ENCODE results near the gene TYW1.
A peak's percentile ranks its signal among the peaks of the same experiment; 100 is the strongest.
"Not testable (repeated sequence)": the region's sequence is repeated elsewhere in the genome, so short reads cannot be mapped to it uniquely, and the experiment has no call there.

TYW1 gene

GRCh38 chr7:67036432-67037395 lies 40.1 kb downstream of the TYW1 start:
- H3K14ac ChIP-seq (ENCODE audit: low read length in 2 of 2); H4K8ac ChIP-seq (ENCODE audit: low read length); H2BK12ac ChIP-seq (ENCODE audit: low read length in 2 of 2); H3K4me1 ChIP-seq (ENCODE audit: control insufficient read depth, insufficient read depth, low read depth, low read length); H3K4me2 ChIP-seq (ENCODE audit: low read length, poor library complexity, severe bottlenecking); H3K27me3 ChIP-seq (ENCODE audit: control insufficient read depth in 1 of 2, insufficient read depth in 1 of 2, low read length in 2 of 2); H2BK120ac ChIP-seq (ENCODE audit: low read depth, low read length); H3K9ac ChIP-seq (ENCODE audit: low read length); H3K27ac ChIP-seq (ENCODE audit: low read length, poor library complexity, severe bottlenecking); H3K23ac ChIP-seq (ENCODE audit: low read length in 2 of 2); H2BK5ac ChIP-seq (ENCODE audit: low read depth, low read length, poor library complexity, severe bottlenecking); H2BK15ac ChIP-seq (ENCODE audit: low read depth, poor library complexity, severe bottlenecking); H3K4ac ChIP-seq (ENCODE audit: low read depth in 1 of 2, low read length in 2 of 2); H2AFZ ChIP-seq (ENCODE audit: low read depth, low read length); H2AK5ac ChIP-seq (ENCODE audit: low read length, severe bottlenecking); H3K9me3 ChIP-seq (ENCODE audit: control insufficient read depth, low read length); DNase-seq; H3K4me3 ChIP-seq (ENCODE audit: insufficient read depth in 1 of 2, low read depth in 1 of 2, low read length in 2 of 2); H3K36me3 ChIP-seq (ENCODE audit: control insufficient read depth in 1 of 2, insufficient read depth in 2 of 2, low read depth in 1 of 2, low read length in 2 of 2); H3K79me1 ChIP-seq (replicated peaks; ENCODE audit: low read length, poor library complexity, severe bottlenecking); H4K91ac ChIP-seq (ENCODE audit: low read length); H3K18ac ChIP-seq (ENCODE audit: low read depth in 1 of 2, low read length in 2 of 2): not testable (repeated sequence)
- 95% methylated on average over 10 of the region's 10 CpGs for WGBS

- WGBS, result 100% methylated on average over 1 of the region's 2 CpGs
- not testable (repeated sequence) for H2AFZ ChIP-seq (ENCODE audit: low read depth, low read length); H3K9ac ChIP-seq (ENCODE audit: low read length); H3K18ac ChIP-seq (ENCODE audit: low read depth in 1 of 2, low read length in 2 of 2); H2BK12ac ChIP-seq (ENCODE audit: low read length in 2 of 2); H2BK15ac ChIP-seq (ENCODE audit: low read depth, poor library complexity, severe bottlenecking); H2AK5ac ChIP-seq (ENCODE audit: low read length, severe bottlenecking); H3K23ac ChIP-seq (ENCODE audit: low read length in 2 of 2); H3K4me2 ChIP-seq (ENCODE audit: low read length, poor library complexity, severe bottlenecking); H3K14ac ChIP-seq (ENCODE audit: low read length in 2 of 2); H3K27ac ChIP-seq (ENCODE audit: low read length, poor library complexity, severe bottlenecking); H3K4ac ChIP-seq (ENCODE audit: low read depth in 1 of 2, low read length in 2 of 2); H4K91ac ChIP-seq (ENCODE audit: low read length); H3K4me1 ChIP-seq (ENCODE audit: control insufficient read depth, insufficient read depth, low read depth, low read length); H3K79me1 ChIP-seq (replicated peaks; ENCODE audit: low read length, poor library complexity, severe bottlenecking); H3K27me3 ChIP-seq (ENCODE audit: control insufficient read depth in 1 of 2, insufficient read depth in 1 of 2, low read length in 2 of 2); H3K9me3 ChIP-seq (ENCODE audit: control insufficient read depth, low read length); H2BK5ac ChIP-seq (ENCODE audit: low read depth, low read length, poor library complexity, severe bottlenecking); H4K8ac ChIP-seq (ENCODE audit: low read length); DNase-seq; H3K4me3 ChIP-seq (ENCODE audit: insufficient read depth in 1 of 2, low read depth in 1 of 2, low read length in 2 of 2); H3K36me3 ChIP-seq (ENCODE audit: control insufficient read depth in 1 of 2, insufficient read depth in 2 of 2, low read depth in 1 of 2, low read length in 2 of 2)
- peak overlapping the region; percentile 19 for H2BK120ac ChIP-seq (ENCODE audit: low read depth, low read length)
These were observed 44.2 kb downstream of the TYW1 start for GRCh38 chr7:67040832-67041231.

- Histone ChIP-seq H3K9ac (ENCODE audit: low read length) (peak overlapping the region; percentile 41), H2BK12ac (ENCODE audit: low read length in 2 of 2) (peak overlapping the region; percentile 39 to 54), H3K18ac (ENCODE audit: low read depth in 1 of 2, low read length in 2 of 2) (peak overlapping the region; percentile 33 to 52), H3K4ac (ENCODE audit: low read depth in 1 of 2, low read length in 2 of 2) (peak overlapping the region in 1 of 2 experiments; percentile 69), H2BK120ac (ENCODE audit: low read depth, low read length) (peak overlapping the region; percentile 8)
- H3K4me1 ChIP-seq (ENCODE audit: control insufficient read depth, insufficient read depth, low read depth, low read length); H4K8ac ChIP-seq (ENCODE audit: low read length); H3K4me3 ChIP-seq (ENCODE audit: insufficient read depth in 1 of 2, low read depth in 1 of 2, low read length in 2 of 2); H3K23ac ChIP-seq (ENCODE audit: low read length in 2 of 2); H3K27ac ChIP-seq (ENCODE audit: low read length, poor library complexity, severe bottlenecking); H2AFZ ChIP-seq (ENCODE audit: low read depth, low read length); H4K91ac ChIP-seq (ENCODE audit: low read length); H3K79me1 ChIP-seq (replicated peaks; ENCODE audit: low read length, poor library complexity, severe bottlenecking); H3K9me3 ChIP-seq (ENCODE audit: control insufficient read depth, low read length); H3K14ac ChIP-seq (ENCODE audit: low read length in 2 of 2); H2AK5ac ChIP-seq (ENCODE audit: low read length, severe bottlenecking); H3K4me2 ChIP-seq (ENCODE audit: low read length, poor library complexity, severe bottlenecking); H2BK5ac ChIP-seq (ENCODE audit: low read depth, low read length, poor library complexity, severe bottlenecking); H3K36me3 ChIP-seq (ENCODE audit: control insufficient read depth in 1 of 2, insufficient read depth in 2 of 2, low read depth in 1 of 2, low read length in 2 of 2); H3K27me3 ChIP-seq (ENCODE audit: control insufficient read depth in 1 of 2, insufficient read depth in 1 of 2, low read length in 2 of 2); H2BK15ac ChIP-seq (ENCODE audit: low read depth, poor library complexity, severe bottlenecking): not testable (repeated sequence)
- WGBS, result 67% methylated on average over 4 of the region's 5 CpGs
- DNase-seq, result peak; percentile 94
These were observed 46.3 kb downstream of the TYW1 start for GRCh38 chr7:67042781-67043558.

GRCh38 chr7:67043559-67043930 lies 46.9 kb downstream of the TYW1 start:
- 60% methylated on average over 4 of the region's 4 CpGs for WGBS
- H2BK15ac ChIP-seq (ENCODE audit: low read depth, poor library complexity, severe bottlenecking); H3K36me3 ChIP-seq (ENCODE audit: control insufficient read depth in 1 of 2, insufficient read depth in 2 of 2, low read depth in 1 of 2, low read length in 2 of 2); H4K8ac ChIP-seq (ENCODE audit: low read length); H3K27ac ChIP-seq (ENCODE audit: low read length, poor library complexity, severe bottlenecking); H3K9me3 ChIP-seq (ENCODE audit: control insufficient read depth, low read length); H2BK120ac ChIP-seq (ENCODE audit: low read depth, low read length); H3K23ac ChIP-seq (ENCODE audit: low read length in 2 of 2); H3K4me2 ChIP-seq (ENCODE audit: low read length, poor library complexity, severe bottlenecking); H3K4ac ChIP-seq (ENCODE audit: low read depth in 1 of 2, low read length in 2 of 2); H2BK5ac ChIP-seq (ENCODE audit: low read depth, low read length, poor library complexity, severe bottlenecking); H3K14ac ChIP-seq (ENCODE audit: low read length in 2 of 2); H4K91ac ChIP-seq (ENCODE audit: low read length); H2AFZ ChIP-seq (ENCODE audit: low read depth, low read length); H3K27me3 ChIP-seq (ENCODE audit: control insufficient read depth in 1 of 2, insufficient read depth in 1 of 2, low read length in 2 of 2); H3K4me1 ChIP-seq (ENCODE audit: control insufficient read depth, insufficient read depth, low read depth, low read length); H3K79me1 ChIP-seq (replicated peaks; ENCODE audit: low read length, poor library complexity, severe bottlenecking); H3K4me3 ChIP-seq (ENCODE audit: insufficient read depth in 1 of 2, low read depth in 1 of 2, low read length in 2 of 2); H2AK5ac ChIP-seq (ENCODE audit: low read length, severe bottlenecking): not testable (repeated sequence)
- peak; percentile 57 for DNase-seq
- Histone ChIP-seq H3K18ac (ENCODE audit: low read depth in 1 of 2, low read length in 2 of 2) (peak overlapping the region in 1 of 2 experiments; percentile 24), H2BK12ac (ENCODE audit: low read length in 2 of 2) (peak overlapping the region in 1 of 2 experiments; percentile 52), H3K9ac (ENCODE audit: low read length) (peak overlapping the region; percentile 41)
